Measurements from ENCODE around the gene IRAK2. TPM values are rescaled to one million over a fixed set of nuclear protein-coding genes. Genes with fewer than 3 reads are reported as not detected.
A peak's percentile ranks its signal among the peaks of the same experiment; 100 is the strongest.

IRAK2 gene
- total RNA-seq, 1 donor from 2014 or later = 2.4 TPM

DNA sequence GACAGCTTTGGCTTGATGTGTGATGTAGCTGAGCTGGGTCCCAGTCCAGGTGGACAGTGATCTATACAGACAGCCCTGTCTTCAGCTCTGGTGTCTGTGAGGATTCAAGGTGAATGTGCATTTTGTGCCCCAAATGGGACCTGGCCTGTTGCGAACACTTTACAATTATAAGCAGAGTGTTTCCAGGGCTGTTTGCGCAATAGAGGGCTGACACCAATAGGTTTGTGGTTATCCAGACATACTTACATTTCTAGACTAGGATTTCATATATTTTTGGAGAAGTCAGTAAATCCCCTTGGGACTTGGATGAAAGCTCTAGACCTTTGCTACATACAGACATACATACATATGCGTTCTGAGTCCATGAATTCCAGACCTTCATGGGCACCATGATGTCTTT, 79.3 kb downstream of the IRAK2 start:
- H3K4me3 Mint-ChIP-seq (ENCODE audit: low read depth) = peak overlapping the region; percentile 51
- peak overlapping the region; percentile 86 for H3K27ac Mint-ChIP-seq
- no peaks in the 10 kb centered on the region for H3K27me3 Mint-ChIP-seq (ENCODE audit: low read depth)
- peaks cover 35% of the 10 kb centered on the region for H3K9me3 Mint-ChIP-seq
- H3K4me1 Mint-ChIP-seq (ENCODE audit: low read depth) = peaks cover 44% of the 10 kb centered on the region
- peaks cover 60% of the 10 kb centered on the region for H3K36me3 Mint-ChIP-seq (ENCODE audit: low read depth)
- intact Hi-C loops (cut with micrococcal nuclease) = loop anchor here (10.0 kb wide), 1 partner anchor 449 kb away; the partner anchor contains the start of genes ARPC4 and TADA3
- no peak for DNase-seq (ENCODE audit: low spot score)

DNA sequence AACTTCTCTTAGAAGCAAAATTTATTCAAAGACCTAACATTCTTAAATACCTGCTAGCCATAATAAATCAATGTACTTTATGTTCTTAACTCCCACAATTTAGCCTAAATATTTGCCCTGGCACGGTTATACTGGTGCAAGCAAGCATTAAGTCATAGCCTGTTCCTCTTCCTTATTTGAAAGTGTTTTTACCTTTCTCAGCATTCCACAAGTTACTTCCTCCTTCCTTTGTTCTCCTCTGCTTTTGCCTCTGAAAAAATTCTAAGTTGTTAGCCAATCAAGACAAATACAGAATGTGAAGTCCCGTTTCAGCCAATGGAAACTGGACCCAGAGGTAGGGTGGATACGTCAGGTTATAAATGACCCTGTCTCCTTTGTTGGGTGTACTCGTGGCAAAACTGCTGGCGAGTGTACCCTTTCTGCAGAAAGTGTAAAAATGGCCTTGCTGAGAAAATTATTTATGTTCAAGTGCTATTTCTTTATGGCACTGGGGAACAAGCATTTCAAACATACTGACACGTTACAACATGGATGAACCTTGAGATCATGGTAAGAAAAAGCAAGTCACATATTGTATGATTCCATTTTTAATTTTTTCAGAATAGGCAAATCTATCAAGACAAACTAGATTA, 80.5 kb downstream of the IRAK2 start:
- intact Hi-C loops (cut with micrococcal nuclease) = loop anchor here (10.0 kb wide), 1 partner anchor 450 kb away; the partner anchor contains the start of genes ARPC4 and TADA3
- Mint-ChIP-seq H3K36me3 (ENCODE audit: low read depth) (peaks cover 65% of the 10 kb centered on the region), H3K27me3 (ENCODE audit: low read depth) (no peaks in the 10 kb centered on the region), H3K4me3 (ENCODE audit: low read depth) (no peak overlapping the region), H3K27ac (no peak overlapping the region), H3K9me3 (peaks cover 35% of the 10 kb centered on the region), H3K4me1 (ENCODE audit: low read depth) (peaks cover 48% of the 10 kb centered on the region)
- DNase-seq (ENCODE audit: low spot score) = no peak

DNA sequence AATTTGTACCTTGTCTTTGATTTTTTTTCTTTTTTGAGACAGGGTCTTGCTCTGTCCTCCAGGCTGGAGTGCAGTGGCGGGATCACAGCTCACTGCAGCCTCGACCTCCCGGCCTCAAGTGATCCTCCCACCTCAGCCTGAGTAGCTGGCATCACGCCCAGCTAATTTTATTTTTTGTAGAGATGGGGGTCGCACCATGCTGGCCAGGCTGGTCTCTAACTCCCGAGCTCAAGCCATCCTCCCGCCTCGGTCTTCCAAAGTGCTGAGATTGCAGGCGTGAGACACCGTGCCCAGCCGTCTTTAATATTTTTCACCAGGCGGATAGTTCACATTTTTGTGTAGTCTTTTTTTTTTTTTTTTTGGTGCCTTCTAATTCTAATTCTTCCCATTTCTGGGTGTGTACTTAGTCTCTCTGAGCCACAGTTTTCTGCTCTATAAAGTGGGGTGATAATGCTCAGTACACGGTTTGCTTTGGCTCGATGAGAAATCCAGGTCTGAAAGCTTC, 83.0 kb downstream of the IRAK2 start:
- H3K27ac Mint-ChIP-seq = peak overlapping the region; percentile 92
- peak overlapping the region; percentile 76 for H3K4me3 Mint-ChIP-seq (ENCODE audit: low read depth)
- intact Hi-C loops (cut with micrococcal nuclease) = loop anchor here (1.0 to 10.0 kb wide), 3 partner anchors 107 to 453 kb away; partner anchors contain the start of genes ARPC4, FANCD2, TADA3 and VHL
- DNase-seq (ENCODE audit: low spot score) = no peak
- peaks cover 35% of the 10 kb centered on the region for H3K9me3 Mint-ChIP-seq
- H3K27me3 Mint-ChIP-seq (ENCODE audit: low read depth) = no peaks in the 10 kb centered on the region
- H3K36me3 Mint-ChIP-seq (ENCODE audit: low read depth) = peaks cover 80% of the 10 kb centered on the region
- peaks cover 50% of the 10 kb centered on the region for H3K4me1 Mint-ChIP-seq (ENCODE audit: low read depth)

DNA sequence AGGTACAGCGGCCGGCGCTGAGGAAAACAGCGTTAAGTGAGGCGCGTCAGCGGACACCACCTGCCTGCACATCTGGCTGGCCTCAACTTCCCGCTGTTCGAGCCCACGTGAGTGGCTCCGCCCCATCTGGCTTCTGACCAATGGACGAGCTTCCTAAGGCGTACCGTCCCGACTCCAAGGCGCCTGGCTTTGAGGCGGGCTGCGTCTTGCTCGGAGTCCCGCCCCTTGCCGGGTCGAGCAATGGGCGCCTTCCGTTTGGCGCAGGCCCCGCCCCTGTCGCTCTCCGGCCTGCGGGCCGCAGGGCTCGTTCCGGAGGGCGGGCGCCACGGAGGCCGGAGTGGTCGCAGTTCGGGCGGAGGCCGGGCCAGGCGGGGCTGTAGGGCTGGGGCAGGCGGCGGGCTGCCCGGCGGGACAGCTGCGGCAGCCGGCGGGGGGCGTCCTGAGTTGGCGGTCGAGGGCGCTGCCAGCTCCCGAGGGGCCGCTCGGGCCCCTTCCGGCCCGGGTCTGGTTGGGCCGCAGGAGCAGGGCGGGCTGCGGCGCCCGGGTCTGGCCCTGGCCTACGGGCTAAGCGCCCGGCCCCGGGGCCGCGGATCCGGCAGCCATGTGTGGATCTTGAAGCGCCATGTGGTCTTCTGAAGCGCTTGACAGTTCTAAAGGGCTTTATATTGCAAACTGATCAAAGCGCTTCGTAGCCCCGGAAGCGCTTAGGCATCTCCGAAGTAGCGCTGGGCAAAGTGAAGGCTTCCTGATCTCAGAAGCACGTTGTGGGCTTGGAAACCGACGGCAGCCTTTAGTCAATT, 83.7 kb downstream of the IRAK2 start, which contains the start of gene TATDN2:
Gene TATDN2 (plus strand): TSS at position 276 of the 800 bp plus-strand sequence. CDS start 742 bp downstream, outside the sequence.
- H3K9me3 Mint-ChIP-seq = peaks cover 35% of the 10 kb centered on the region
- H3K36me3 Mint-ChIP-seq (ENCODE audit: low read depth) = peaks cover 82% of the 10 kb centered on the region
- intact Hi-C loops (cut with micrococcal nuclease) = loop anchor here (1.0 to 10.0 kb wide), 3 partner anchors 108 to 454 kb away; partner anchors contain the start of genes ARPC4, FANCD2, TADA3 and VHL
- peak; percentile 94 for DNase-seq (ENCODE audit: low spot score)
- H3K27ac Mint-ChIP-seq = peak within 1 kb of the TSS; percentile 97
- peak within 1 kb of the TSS; percentile 95 for H3K4me3 Mint-ChIP-seq (ENCODE audit: low read depth)
- peaks cover 47% of the 10 kb centered on the region for H3K4me1 Mint-ChIP-seq (ENCODE audit: low read depth)
- no peaks in the 10 kb centered on the region for H3K27me3 Mint-ChIP-seq (ENCODE audit: low read depth)

DNA sequence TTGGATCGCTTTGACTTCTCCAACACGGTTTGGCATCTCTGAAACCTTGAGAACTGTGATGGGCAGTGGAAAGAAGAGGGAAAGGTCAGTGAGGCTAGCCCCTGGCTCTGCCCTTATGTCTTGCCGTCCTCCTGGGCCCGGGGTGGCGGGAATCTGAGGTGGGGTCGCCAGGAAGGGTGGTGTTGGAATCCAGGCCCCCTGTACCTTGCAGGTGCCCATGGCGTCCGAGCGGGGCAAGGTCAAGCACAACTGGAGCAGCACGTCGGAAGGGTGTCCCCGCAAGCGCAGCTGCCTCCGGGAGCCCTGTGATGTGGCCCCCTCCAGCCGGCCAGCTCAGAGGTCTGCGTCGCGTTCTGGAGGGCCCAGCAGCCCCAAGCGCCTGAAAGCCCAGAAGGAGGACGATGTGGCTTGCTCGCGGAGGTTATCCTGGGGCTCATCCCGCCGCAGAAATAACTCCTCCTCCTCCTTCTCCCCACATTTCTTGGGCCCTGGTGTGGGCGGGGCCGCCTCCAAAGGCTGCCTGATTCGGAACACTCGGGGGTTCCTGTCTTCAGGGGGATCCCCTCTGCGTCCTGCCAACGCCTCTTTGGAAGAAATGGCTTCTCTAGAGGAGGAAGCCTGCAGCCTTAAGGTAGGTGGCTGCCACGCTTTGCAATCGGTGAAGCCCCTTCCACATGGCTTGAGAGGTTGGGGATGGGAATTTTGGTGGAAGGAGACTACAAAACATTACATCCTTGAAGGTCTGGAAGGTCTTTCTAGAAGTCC, 84.4 kb downstream of the IRAK2 start:
- H3K36me3 Mint-ChIP-seq (ENCODE audit: low read depth) = peaks cover 82% of the 10 kb centered on the region
- H3K4me1 Mint-ChIP-seq (ENCODE audit: low read depth) = peaks cover 47% of the 10 kb centered on the region
- intact Hi-C loops (cut with micrococcal nuclease) = loop anchor here (1.0 to 10.0 kb wide), 3 partner anchors 108 to 454 kb away; partner anchors contain the start of genes ARPC4, FANCD2, TADA3 and VHL
- peak; percentile 37 for DNase-seq (ENCODE audit: low spot score)
- peak overlapping the region; percentile 95 for H3K4me3 Mint-ChIP-seq (ENCODE audit: low read depth)
- no peaks in the 10 kb centered on the region for H3K27me3 Mint-ChIP-seq (ENCODE audit: low read depth)
- peaks cover 29% of the 10 kb centered on the region for H3K9me3 Mint-ChIP-seq
- peak overlapping the region; percentile 97 for H3K27ac Mint-ChIP-seq

DNA sequence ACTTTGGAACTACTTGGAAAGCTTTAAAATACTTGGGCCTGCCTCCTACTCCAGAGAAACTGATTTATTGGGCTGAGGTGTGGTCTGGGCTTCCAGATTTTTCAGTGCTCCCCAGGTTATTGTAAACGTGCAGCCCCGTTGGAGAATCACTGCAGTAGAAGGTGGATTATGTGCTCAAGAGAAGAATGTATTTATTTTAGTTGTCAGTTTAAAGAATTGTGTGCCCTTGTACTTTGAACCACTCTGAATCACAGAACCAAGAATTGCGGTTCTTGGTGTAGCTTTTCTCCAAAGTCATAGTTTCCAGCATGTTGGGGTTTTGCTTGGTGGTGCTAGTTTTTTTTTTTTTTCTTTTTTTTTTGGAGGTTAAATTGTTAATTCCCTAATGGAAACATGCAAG, 85.1 kb downstream of the IRAK2 start:
- intact Hi-C loops (cut with micrococcal nuclease) = loop anchor here (1.0 to 10.0 kb wide), 5 partner anchors 8 to 455 kb away; partner anchors contain the start of genes ARPC4, BRK1, TADA3 and VHL
- no peaks in the 10 kb centered on the region for H3K27me3 Mint-ChIP-seq (ENCODE audit: low read depth)
- H3K4me1 Mint-ChIP-seq (ENCODE audit: low read depth) = peaks cover 49% of the 10 kb centered on the region
- H3K4me3 Mint-ChIP-seq (ENCODE audit: low read depth) = peak overlapping the region; percentile 95
- peaks cover 82% of the 10 kb centered on the region for H3K36me3 Mint-ChIP-seq (ENCODE audit: low read depth)
- DNase-seq (ENCODE audit: low spot score) = no peak
- peak overlapping the region; percentile 97 for H3K27ac Mint-ChIP-seq
- peaks cover 22% of the 10 kb centered on the region for H3K9me3 Mint-ChIP-seq

DNA sequence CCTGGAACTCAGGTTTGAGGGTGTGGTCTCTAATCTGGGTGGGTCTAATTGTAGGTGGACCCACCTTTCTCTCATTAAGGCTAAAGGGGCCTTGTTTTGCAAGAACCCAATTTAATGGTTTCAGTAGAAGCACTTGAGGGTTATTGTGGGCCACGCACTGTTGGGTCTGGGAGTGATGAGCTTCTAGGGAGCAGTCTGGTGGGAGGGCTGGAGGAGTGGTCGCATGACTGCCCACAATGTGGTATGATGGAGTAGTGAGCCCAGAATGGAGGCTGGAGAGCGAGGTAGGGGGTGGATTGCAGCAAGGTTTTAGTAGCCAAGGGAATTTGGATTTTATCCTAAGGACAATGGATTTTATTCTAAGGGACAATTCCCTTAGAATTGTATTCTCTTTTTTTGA, 86.3 kb downstream of the IRAK2 start:
- Mint-ChIP-seq H3K27ac (peak overlapping the region; percentile 97), H3K9me3 (peaks cover 11% of the 10 kb centered on the region), H3K27me3 (ENCODE audit: low read depth) (no peaks in the 10 kb centered on the region), H3K4me1 (ENCODE audit: low read depth) (peaks cover 50% of the 10 kb centered on the region), H3K4me3 (ENCODE audit: low read depth) (peak overlapping the region; percentile 95), H3K36me3 (ENCODE audit: low read depth) (peaks cover 83% of the 10 kb centered on the region)
- no peak for DNase-seq (ENCODE audit: low spot score)
- intact Hi-C loops (cut with micrococcal nuclease) = no loop called here

DNA sequence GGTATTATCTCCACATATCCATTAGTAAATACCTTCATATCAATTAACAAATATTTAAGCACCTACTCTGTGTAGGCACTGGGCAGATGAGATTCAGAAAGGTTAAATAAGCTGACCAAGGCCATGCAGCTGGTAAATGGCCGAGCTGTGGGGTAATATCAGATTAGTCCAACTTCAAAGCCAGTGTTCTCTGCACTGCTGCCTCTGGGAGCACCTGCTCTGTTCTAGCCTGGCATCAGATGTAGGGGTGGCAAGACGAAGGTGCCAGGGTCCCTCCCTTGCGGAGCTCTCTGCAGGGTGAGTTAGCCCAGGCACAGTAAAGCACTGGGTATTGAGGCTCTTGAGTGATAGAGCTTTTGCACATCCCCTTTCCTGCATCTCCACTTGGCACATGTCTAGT, 89.0 kb downstream of the IRAK2 start:
- H3K9me3 Mint-ChIP-seq = no peaks in the 10 kb centered on the region
- intact Hi-C loops (cut with micrococcal nuclease) = no loop called here
- DNase-seq (ENCODE audit: low spot score) = no peak

DNA sequence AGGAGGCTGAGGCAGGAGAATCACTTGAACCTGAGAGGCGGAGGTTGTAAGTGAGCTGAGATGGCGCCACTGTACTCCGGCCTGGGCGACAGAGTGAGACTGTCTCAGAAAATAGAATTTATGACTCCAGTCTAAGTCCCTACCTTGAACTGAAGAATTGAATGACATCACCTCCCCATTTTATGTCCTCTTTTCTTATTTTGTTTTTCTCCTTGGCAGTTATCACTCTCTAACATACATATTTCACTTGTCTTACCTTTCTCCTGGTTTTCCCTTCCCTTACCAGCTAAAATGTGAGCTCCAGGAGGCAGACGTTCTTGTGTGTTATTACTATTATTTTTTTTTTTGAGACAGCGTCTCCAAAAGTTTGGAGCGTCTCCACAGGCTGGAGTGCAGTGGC, 91.1 kb downstream of the IRAK2 start:
- no peaks in the 10 kb centered on the region for H3K27me3 Mint-ChIP-seq (ENCODE audit: low read depth)
- intact Hi-C loops (cut with micrococcal nuclease) = no loop called here
- DNase-seq (ENCODE audit: low spot score) = no peak
- H3K4me3 Mint-ChIP-seq (ENCODE audit: low read depth) = no peak overlapping the region
- H3K4me1 Mint-ChIP-seq (ENCODE audit: low read depth) = peaks cover 45% of the 10 kb centered on the region
- H3K9me3 Mint-ChIP-seq = no peaks in the 10 kb centered on the region
- H3K27ac Mint-ChIP-seq = no peak overlapping the region
- peaks cover 87% of the 10 kb centered on the region for H3K36me3 Mint-ChIP-seq (ENCODE audit: low read depth)

More for the DNA sequence above, 89.0 kb downstream of the IRAK2 start:
- peaks cover 87% of the 10 kb centered on the region for H3K36me3 Mint-ChIP-seq (ENCODE audit: low read depth)
- H3K4me1 Mint-ChIP-seq (ENCODE audit: low read depth) = peaks cover 48% of the 10 kb centered on the region
- no peaks in the 10 kb centered on the region for H3K27me3 Mint-ChIP-seq (ENCODE audit: low read depth)
- H3K27ac Mint-ChIP-seq = peak overlapping the region; percentile 69
- no peak overlapping the region for H3K4me3 Mint-ChIP-seq (ENCODE audit: low read depth)

DNA sequence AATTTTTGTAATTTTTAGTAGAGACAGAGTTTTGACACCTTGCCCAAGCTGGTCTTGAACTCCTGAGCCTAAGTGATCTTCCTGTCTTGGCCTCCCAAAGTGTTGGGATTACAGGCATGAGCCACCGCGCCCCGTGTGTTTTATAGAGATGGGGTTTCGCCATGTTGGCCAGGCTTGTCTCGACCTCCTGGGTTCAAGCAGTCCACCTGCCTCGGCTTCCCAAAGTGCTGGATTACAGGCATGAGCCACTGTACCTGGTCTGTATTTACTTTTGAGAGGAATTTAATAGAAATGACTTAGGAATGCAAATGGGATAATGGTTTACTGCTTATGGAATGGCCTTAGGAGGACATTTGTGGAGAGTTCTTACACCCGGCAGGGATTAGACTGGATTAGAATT, 94.3 kb downstream of the IRAK2 start:
- DNase-seq (ENCODE audit: low spot score) = no peak
- no peaks in the 10 kb centered on the region for H3K9me3 Mint-ChIP-seq
- peaks cover 52% of the 10 kb centered on the region for H3K4me1 Mint-ChIP-seq (ENCODE audit: low read depth)
- H3K4me3 Mint-ChIP-seq (ENCODE audit: low read depth) = no peak overlapping the region
- H3K27ac Mint-ChIP-seq = no peak overlapping the region
- H3K27me3 Mint-ChIP-seq (ENCODE audit: low read depth) = no peaks in the 10 kb centered on the region
- peaks cover 92% of the 10 kb centered on the region for H3K36me3 Mint-ChIP-seq (ENCODE audit: low read depth)
- intact Hi-C loops (cut with micrococcal nuclease) = no loop called here

DNA sequence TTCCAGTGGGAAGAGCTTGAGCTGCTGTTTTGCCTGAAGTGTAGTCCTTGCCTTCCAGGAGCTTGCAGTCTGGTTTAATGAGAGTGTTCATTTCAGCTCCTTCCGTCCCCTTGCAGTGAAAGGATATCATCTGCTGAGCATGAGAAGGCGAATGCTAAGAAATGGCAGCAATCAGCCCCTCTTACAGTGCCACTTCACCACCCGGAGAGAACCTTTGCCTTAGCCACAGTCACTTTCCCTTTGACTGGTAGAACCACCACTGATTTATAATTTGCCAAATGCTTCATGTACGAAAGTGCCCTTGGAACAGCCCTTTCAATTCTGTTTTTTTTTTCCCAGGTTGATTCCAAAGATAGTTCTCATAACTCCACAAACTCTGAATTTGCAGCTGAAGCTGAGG, 95.1 kb downstream of the IRAK2 start:
- Mint-ChIP-seq H3K27ac (peak overlapping the region; percentile 26), H3K9me3 (no peaks in the 10 kb centered on the region), H3K4me1 (ENCODE audit: low read depth) (peaks cover 47% of the 10 kb centered on the region), H3K4me3 (ENCODE audit: low read depth) (no peak overlapping the region), H3K36me3 (ENCODE audit: low read depth) (peaks cover 91% of the 10 kb centered on the region), H3K27me3 (ENCODE audit: low read depth) (no peaks in the 10 kb centered on the region)
- intact Hi-C loops (cut with micrococcal nuclease) = no loop called here
- no peak for DNase-seq (ENCODE audit: low spot score)

DNA sequence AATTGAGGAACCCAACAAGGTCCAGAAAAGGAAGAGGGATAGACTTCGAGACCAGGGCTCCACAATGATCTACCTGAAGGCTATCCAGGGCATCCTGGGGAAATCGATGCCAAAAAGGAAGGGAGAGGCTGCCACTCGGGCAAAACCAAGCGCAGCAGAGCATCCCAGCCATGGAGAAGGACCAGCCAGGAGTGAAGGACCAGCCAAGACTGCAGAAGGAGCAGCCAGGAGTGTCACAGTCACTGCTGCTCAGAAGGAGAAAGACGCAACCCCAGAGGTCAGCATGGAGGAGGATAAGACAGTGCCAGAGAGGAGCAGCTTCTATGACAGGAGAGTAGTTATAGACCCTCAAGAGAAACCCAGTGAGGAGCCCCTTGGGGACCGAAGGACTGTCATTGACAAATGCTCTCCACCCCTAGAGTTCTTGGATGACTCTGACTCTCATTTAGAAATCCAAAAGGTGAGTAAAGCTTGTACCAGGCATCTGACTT, 95.5 kb downstream of the IRAK2 start:
- no peaks in the 10 kb centered on the region for H3K27me3 Mint-ChIP-seq (ENCODE audit: low read depth)
- peaks cover 47% of the 10 kb centered on the region for H3K4me1 Mint-ChIP-seq (ENCODE audit: low read depth)
- no peak overlapping the region for H3K4me3 Mint-ChIP-seq (ENCODE audit: low read depth)
- peaks cover 87% of the 10 kb centered on the region for H3K36me3 Mint-ChIP-seq (ENCODE audit: low read depth)
- no peak for DNase-seq (ENCODE audit: low spot score)
- H3K27ac Mint-ChIP-seq = peak overlapping the region; percentile 26
- intact Hi-C loops (cut with micrococcal nuclease) = no loop called here
- no peaks in the 10 kb centered on the region for H3K9me3 Mint-ChIP-seq
